OCI-LY7 (cell line): ENCODE measurements around the gene MAP4K2. TPM values are rescaled to one million over a fixed set of nuclear protein-coding genes. Genes with fewer than 3 reads are reported as not detected.

Source experiments
- BruUV-seq: library from RNA; stranded (reverse); fragments of 400-500 nt; replicated peaks from 2 replicates; lab custom pipeline; 2021; lab: Mats Ljungman, UMichigan
- CTCF ChIA-PET: fragments of 300-600 bp; sonication (Branson Sonifier 250); formaldehyde crosslinking; loops from one replicate; lab custom pipeline; 2022; ENCODE audit warnings: antibody characterized with exemption; ENCODE audit not compliant: unreplicated experiment; lab: Charles Lee
- POLR2A ChIA-PET: fragments of 300-600 bp; sonication (Branson Sonifier 250); formaldehyde crosslinking; loops from one replicate; lab custom pipeline; 2022; ENCODE audit warnings: antibody characterized with exemption; lab: Charles Lee
- DNase-seq: peaks from one replicate; pipeline ENCODE4 v3.0.0-alpha.2; 2015; ENCODE audit warnings: low spot score
- H2AFZ ChIP-seq: fragments of 200-600 bp; sonication (generic), shearing (Covaris generic); 2 replicates; pipeline ENCODE4 v1.6.1; 2014; ENCODE audit warnings: mild to moderate bottlenecking, antibody characterized with exemption, low read length, moderate library complexity
- H3K27ac ChIP-seq: fragments of 200-600 bp; sonication (generic); 2 replicates; pipeline ENCODE4 v1.5.1; 2014; ENCODE audit warnings: mixed run types, low read depth, mild to moderate bottlenecking, moderate library complexity, low read length, inconsistent platforms; ENCODE audit not compliant: poor library complexity, severe bottlenecking
- H3K36me3 ChIP-seq: fragments of 200-600 bp; sonication (generic); 2 replicates; pipeline ENCODE4 v1.6.1; 2014; ENCODE audit warnings: mild to moderate bottlenecking, antibody characterized with exemption, low read length, moderate library complexity, mixed read lengths; ENCODE audit not compliant: insufficient read depth
- H3K4me1 ChIP-seq: fragments of 200-600 bp; sonication (generic); 2 replicates; pipeline ENCODE4 v1.5.1; 2014; ENCODE audit warnings: mild to moderate bottlenecking, low read length; ENCODE audit not compliant: insufficient read depth, poor library complexity, severe bottlenecking
- H3K4me2 ChIP-seq: fragments of 200-600 bp; sonication (generic); 2 replicates; pipeline ENCODE4 v1.6.1; 2014; ENCODE audit warnings: mild to moderate bottlenecking, low read length
- H3K4me3 ChIP-seq: fragments of 200-600 bp; sonication (generic); 2 replicates; pipeline ENCODE4 v1.5.1; 2014; ENCODE audit warnings: mild to moderate bottlenecking, low read depth, low read length; ENCODE audit not compliant: poor library complexity, severe bottlenecking
- H3K79me2 ChIP-seq: fragments of 200-600 bp; sonication (generic); 2 replicates; pipeline ENCODE4 v1.6.1; 2016; ENCODE audit warnings: low read depth, mild to moderate bottlenecking, low read length, moderate library complexity, mixed read lengths; ENCODE audit not compliant: insufficient read depth
- H3K9me2 ChIP-seq: fragments of 200-600 bp; sonication (generic); 2 replicates; pipeline ENCODE4 v1.6.1; 2016; ENCODE audit warnings: mild to moderate bottlenecking, low read length, mixed read lengths; ENCODE audit not compliant: insufficient read depth
- H3K9me3 ChIP-seq: fragments of 200-600 bp; sonication (generic); 2 replicates; pipeline ENCODE4 v1.6.1; 2014; ENCODE audit warnings: mild to moderate bottlenecking, mixed run types, low read length, mixed read lengths
- H4K20me1 ChIP-seq: fragments of 200-600 bp; sonication (generic); 2 replicates; pipeline ENCODE4 v1.6.1; 2014; ENCODE audit warnings: mild to moderate bottlenecking, antibody characterized with exemption, low read length, moderate library complexity, mixed read lengths; ENCODE audit not compliant: insufficient read depth
- EZH2phosphoT487 ChIP-seq: fragments of 200-600 bp; sonication (generic); IDR thresholded peaks from 2 replicates; pipeline ENCODE4 v1.6.1; 2018; ENCODE audit warnings: low read depth, borderline replicate concordance, mild to moderate bottlenecking, mixed run types, antibody characterized with exemption, low read length, moderate library complexity, mixed read lengths
- intact Hi-C: fragments of 100-400 bp; cut with micrococcal nuclease; formaldehyde crosslinking; loops from one replicate; pipeline ENCODE4 v1.10.0; 2022; ENCODE audit not compliant: unreplicated experiment
- total RNA-seq, 2 experiments: library from RNA; depleted of rRNA in 1 of 2; stranded (reverse); fragments of >200 nt in 1 of 2; shearing (Covaris generic) in 1 of 2; gene quantifications; 2 replicates each; pipeline ENCODE4 v1.2.3, GENCODE V29; 2014 to 2022
- TF ChIP-seq, protein P1 (sequence below): fragments of 200-600 bp; sonication (generic); conservative IDR thresholded peaks from 2 replicates; pipeline ENCODE4 v1.5.1; 2014; ENCODE audit warnings: mild to moderate bottlenecking, antibody characterized with exemption, low read length, moderate library complexity, mixed read lengths

Gene MAP4K2
- total RNA-seq, 2 experiments from 2014 or later: 110 to 115 TPM

DNA sequence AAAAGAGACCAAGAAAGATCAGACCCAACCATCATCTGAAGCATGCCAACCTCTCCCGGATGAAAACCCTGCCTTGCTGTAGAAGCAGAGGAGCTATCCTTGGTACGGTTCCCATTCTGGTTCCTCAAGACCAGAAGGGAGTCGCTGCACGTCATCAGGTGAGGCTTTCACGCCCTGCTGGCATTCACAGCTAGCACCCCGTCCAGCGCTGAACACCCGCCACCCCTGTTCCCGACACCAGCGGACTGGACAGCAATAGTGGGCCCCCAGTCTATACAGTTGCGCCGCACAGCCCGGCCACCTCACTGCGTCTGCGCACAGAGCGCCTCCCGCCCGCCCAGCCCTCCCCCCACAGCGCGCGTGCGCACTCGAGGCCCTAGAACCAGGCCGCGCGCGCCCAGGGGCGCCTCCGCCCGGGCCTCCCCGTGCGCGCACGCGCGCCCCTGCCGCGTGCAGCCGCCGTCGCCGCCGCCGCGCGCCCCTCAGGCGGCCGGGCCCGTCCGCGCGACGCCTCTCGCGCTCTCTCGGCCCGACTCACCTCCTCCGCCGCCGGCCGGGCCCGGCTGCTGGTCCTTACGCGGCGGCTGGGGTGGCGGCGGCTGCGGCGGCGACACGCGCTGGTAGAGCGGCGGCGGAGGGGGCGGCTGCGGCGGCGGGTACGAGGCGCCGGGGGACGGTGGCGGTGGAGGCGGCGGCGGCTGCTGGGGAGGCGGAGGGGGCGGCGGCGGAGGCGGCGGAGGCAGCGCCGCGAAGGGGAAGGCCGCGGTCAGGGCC is 25.4 kb downstream of the MAP4K2 start:
- H3K79me2 ChIP-seq: peaks cover 58% of the 10 kb centered on the region
- no TSS peak for BruUV-seq

DNA sequence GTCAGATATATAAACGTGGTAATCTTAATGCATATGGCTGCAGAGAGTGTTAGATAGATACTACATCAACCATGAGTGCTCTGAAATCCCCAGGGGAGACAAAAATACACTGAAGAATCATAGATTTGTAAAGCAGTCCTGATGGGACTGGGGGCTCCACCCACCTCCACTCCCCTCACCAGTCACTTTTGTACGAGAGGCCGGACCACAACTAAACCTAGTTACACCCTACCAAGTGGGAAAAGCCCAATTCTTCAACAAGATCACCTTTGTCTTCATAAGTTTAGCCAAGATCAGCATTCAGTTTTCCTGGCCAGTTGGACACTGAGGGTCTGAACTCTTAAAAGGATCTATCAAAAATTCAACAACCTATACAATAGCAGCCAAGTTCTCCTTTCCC is 26.1 kb downstream of the MAP4K2 start:
- H3K4me2 ChIP-seq: peak overlapping the region; percentile 87
- CTCF ChIA-PET: no interaction called here
- H3K9me3 ChIP-seq: no peaks in the 10 kb centered on the region
- TF ChIP-seq EZH2phosphoT487: no peak
- POLR2A ChIA-PET: no interaction called here
- intact Hi-C loops: loop anchor here (10.0 kb wide), 1 partner anchor 338 kb away; the partner anchor contains the start of genes TM7SF2 and ZNHIT2
- no peak overlapping the region for H2AFZ ChIP-seq
- no peak overlapping the region for H3K27ac ChIP-seq
- H3K4me1 ChIP-seq: peaks cover 70% of the 10 kb centered on the region
- BruUV-seq: no TSS peak
- H3K79me2 ChIP-seq: peaks cover 66% of the 10 kb centered on the region
- peak overlapping the region; percentile 99 for H3K4me3 ChIP-seq
- H4K20me1 ChIP-seq: peaks cover 53% of the 10 kb centered on the region
- peaks cover 57% of the 10 kb centered on the region for H3K36me3 ChIP-seq
- H3K9me2 ChIP-seq: no peaks in the 10 kb centered on the region
- no peak for DNase-seq

More for the DNA sequence above, 25.4 kb downstream of the MAP4K2 start:
- peak overlapping the region; percentile 99 for H3K4me3 ChIP-seq
- intact Hi-C loops: loop anchor here (1.0 to 10.0 kb wide), 4 partner anchors 25 to 337 kb away; partner anchors contain the start of genes MAP4K2, TM7SF2 and ZNHIT2
- DNase-seq: peak; percentile 92
- peak overlapping the region; percentile 91 for H3K27ac ChIP-seq
- peaks cover 45% of the 10 kb centered on the region for H4K20me1 ChIP-seq
- H3K9me3 ChIP-seq: no peaks in the 10 kb centered on the region
- peaks cover 49% of the 10 kb centered on the region for H3K36me3 ChIP-seq
- ChIA-PET CTCF (no interaction called here), POLR2A (interaction anchor here (0.5 to 2.2 kb wide), 2 partner anchors 14 to 315 kb away, joined by 8 to 9 read pairs; no protein-coding TSS in a partner anchor)
- no peaks in the 10 kb centered on the region for H3K9me2 ChIP-seq
- H3K4me2 ChIP-seq: peak overlapping the region; percentile 87
- peaks cover 70% of the 10 kb centered on the region for H3K4me1 ChIP-seq
- TF ChIP-seq, protein P1, sequence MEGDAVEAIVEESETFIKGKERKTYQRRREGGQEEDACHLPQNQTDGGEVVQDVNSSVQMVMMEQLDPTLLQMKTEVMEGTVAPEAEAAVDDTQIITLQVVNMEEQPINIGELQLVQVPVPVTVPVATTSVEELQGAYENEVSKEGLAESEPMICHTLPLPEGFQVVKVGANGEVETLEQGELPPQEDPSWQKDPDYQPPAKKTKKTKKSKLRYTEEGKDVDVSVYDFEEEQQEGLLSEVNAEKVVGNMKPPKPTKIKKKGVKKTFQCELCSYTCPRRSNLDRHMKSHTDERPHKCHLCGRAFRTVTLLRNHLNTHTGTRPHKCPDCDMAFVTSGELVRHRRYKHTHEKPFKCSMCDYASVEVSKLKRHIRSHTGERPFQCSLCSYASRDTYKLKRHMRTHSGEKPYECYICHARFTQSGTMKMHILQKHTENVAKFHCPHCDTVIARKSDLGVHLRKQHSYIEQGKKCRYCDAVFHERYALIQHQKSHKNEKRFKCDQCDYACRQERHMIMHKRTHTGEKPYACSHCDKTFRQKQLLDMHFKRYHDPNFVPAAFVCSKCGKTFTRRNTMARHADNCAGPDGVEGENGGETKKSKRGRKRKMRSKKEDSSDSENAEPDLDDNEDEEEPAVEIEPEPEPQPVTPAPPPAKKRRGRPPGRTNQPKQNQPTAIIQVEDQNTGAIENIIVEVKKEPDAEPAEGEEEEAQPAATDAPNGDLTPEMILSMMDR: no peak
- no peak for TF ChIP-seq EZH2phosphoT487
- H2AFZ ChIP-seq: no peak overlapping the region

DNA sequence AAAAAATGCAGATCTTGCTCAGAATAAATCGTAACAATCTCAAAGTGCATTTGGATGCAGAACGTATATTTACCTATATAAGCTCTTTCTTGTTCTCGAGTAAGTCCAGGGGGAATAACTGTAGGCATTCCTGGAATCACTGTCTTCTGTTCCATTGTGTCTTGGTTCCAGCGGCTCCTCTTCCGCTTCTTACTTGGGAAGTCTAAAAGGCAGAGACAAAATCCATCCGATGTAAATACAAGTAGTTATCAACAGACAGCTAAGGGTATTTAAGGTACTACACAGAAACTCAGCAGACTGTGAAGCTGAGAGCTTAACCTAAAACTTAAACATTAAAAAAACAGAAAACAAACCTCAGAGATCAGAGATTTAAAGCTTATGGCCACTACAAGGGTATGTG is 26.6 kb downstream of the MAP4K2 start:
- intact Hi-C loops: loop anchor here (10.0 kb wide), 1 partner anchor 338 kb away; the partner anchor contains the start of genes TM7SF2 and ZNHIT2
- ChIA-PET POLR2A (interaction anchor here (0.9 kb wide), 1 partner anchor 298 kb away, joined by 3 read pairs; no protein-coding TSS in a partner anchor), CTCF (no interaction called here)
- peak overlapping the region; percentile 99 for H3K4me3 ChIP-seq
- no peaks in the 10 kb centered on the region for H3K9me2 ChIP-seq
- TF ChIP-seq, protein P1: no peak
- no peak for TF ChIP-seq EZH2phosphoT487
- no peak for DNase-seq
- no TSS peak for BruUV-seq
- H3K9me3 ChIP-seq: no peaks in the 10 kb centered on the region
- H3K4me2 ChIP-seq: peak overlapping the region; percentile 87
- no peak overlapping the region for H2AFZ ChIP-seq
- H3K79me2 ChIP-seq: peaks cover 70% of the 10 kb centered on the region
- H3K27ac ChIP-seq: no peak overlapping the region
- H3K36me3 ChIP-seq: peaks cover 62% of the 10 kb centered on the region
- H3K4me1 ChIP-seq: peaks cover 72% of the 10 kb centered on the region
- peaks cover 57% of the 10 kb centered on the region for H4K20me1 ChIP-seq
